GM19467 (cell line): Measurements from ENCODE around the gene MVP.
"Not testable (repeated sequence)": the region's sequence is repeated elsewhere in the genome, so short reads cannot be mapped to it uniquely, and the experiment has no call there.

Source experiments
- ATAC-seq: cut with Tn5 transposase; IDR thresholded peaks from one replicate; pipeline ENCODE4 v1.9.1; 2021; ENCODE audit warnings: mild to moderate bottlenecking, moderate library complexity; ENCODE audit not compliant: unreplicated experiment

Gene MVP

GRCh38 chr16:29868396-29869009 lies 48.2 kb downstream of the MVP start:
- ATAC-seq: no peak

GRCh38 chr16:29869067-29869466 lies 48.8 kb downstream of the MVP start:
- not testable (repeated sequence) for ATAC-seq

- no peak for ATAC-seq
Observed at GRCh38 chr16:29871822-29872546, 51.7 kb downstream of the MVP start.

GRCh38 chr16:29873319-29873718 lies 53.1 kb downstream of the MVP start:
- no peak for ATAC-seq

- ATAC-seq: no peak
Observed at GRCh38 chr16:29875206-29875605, 54.9 kb downstream of the MVP start.

GRCh38 chr16:29876217-29876593 lies 55.9 kb downstream of the MVP start:
- no peak for ATAC-seq

- no peak for ATAC-seq
Observed at GRCh38 chr16:29876594-29877249, 56.5 kb downstream of the MVP start.

GRCh38 chr16:29877266-29877961 lies 57.2 kb downstream of the MVP start:
- no peak for ATAC-seq

GRCh38 chr16:29878172-29878571 lies 57.9 kb downstream of the MVP start:
- no peak for ATAC-seq

- no peak for ATAC-seq
Observed at GRCh38 chr16:29881050-29881449, 60.8 kb downstream of the MVP start.

- ATAC-seq: no peak
Observed at GRCh38 chr16:29883987-29884386, 63.7 kb downstream of the MVP start.

GRCh38 chr16:29889372-29889771 lies 69.1 kb downstream of the MVP start:
- not testable (repeated sequence) for ATAC-seq

- no peak for ATAC-seq
Observed at GRCh38 chr16:29891525-29892457, 71.5 kb downstream of the MVP start.

GRCh38 chr16:29892458-29892813 lies 72.2 kb downstream of the MVP start:
- ATAC-seq: no peak

GRCh38 chr16:29893553-29893952 lies 73.3 kb downstream of the MVP start:
- ATAC-seq: no peak

- no peak for ATAC-seq
Observed at GRCh38 chr16:29894352-29894751, 74.1 kb downstream of the MVP start.

- no peak for ATAC-seq
Observed at GRCh38 chr16:29896841-29897240, 76.6 kb downstream of the MVP start.

- ATAC-seq: no peak
Observed at GRCh38 chr16:29897333-29897732, 77.1 kb downstream of the MVP start.
